Measurements from ENCODE around the gene RALGPS1. TPM values are rescaled to one million over a fixed set of nuclear protein-coding genes. Genes with fewer than 3 reads are reported as not detected.

The RALGPS1 gene
- total RNA-seq, 1 donor from 2014 or later = 30.7 TPM

- TF ChIP-seq CTCF (IDR thresholded peaks at IDR 0.05) (no peak), EZH2 (IDR thresholded peaks at IDR 0.05) (no peak), EZH2phosphoT487 (IDR thresholded peaks at IDR 0.05) (no peak)
- H4K20me1 ChIP-seq (ENCODE audit: low read depth) = no peaks in the 10 kb centered on the region
- H2AFZ ChIP-seq (replicated peaks) = no peak overlapping the region
- Mint-ChIP-seq H3K9me3 (no peaks in the 10 kb centered on the region), H3K4me3 (no peak overlapping the region), H3K27ac (no peak overlapping the region), H3K27me3 (ENCODE audit: insufficient read depth, low read depth) (no peaks in the 10 kb centered on the region), H3K4me1 (peaks cover 9% of the 10 kb centered on the region), H3K36me3 (no peaks in the 10 kb centered on the region)
- H3K4me3 ChIP-seq = no peak overlapping the region
- H3K9me3 ChIP-seq (ENCODE audit: low read depth) = no peaks in the 10 kb centered on the region
- no peak overlapping the region for H3K4me2 ChIP-seq
- H3F3A ChIP-seq (ENCODE audit: low read depth) = no peaks in the 10 kb centered on the region
- no peaks in the 10 kb centered on the region for H3K79me2 ChIP-seq (ENCODE audit: low read depth)
- H3K27ac ChIP-seq = no peak overlapping the region
- H3K4me1 ChIP-seq = peaks cover 5% of the 10 kb centered on the region
- DNase-seq (ENCODE audit: low spot score) = no peak
- no peaks in the 10 kb centered on the region for H3K36me3 ChIP-seq
- no peak overlapping the region for H3K9ac ChIP-seq
- no peaks in the 10 kb centered on the region for H3K27me3 ChIP-seq
These were observed 121.9 kb downstream of the RALGPS1 start for GRCh38 chr9:127036437-127036836.

- Histone ChIP-seq H3K36me3 (no peaks in the 10 kb centered on the region), H3K4me2 (no peak overlapping the region), H3K4me3 (no peak overlapping the region), H2AFZ (replicated peaks) (no peak overlapping the region), H3K4me1 (peaks cover 2% of the 10 kb centered on the region), H3K27ac (no peak overlapping the region), H3F3A (ENCODE audit: low read depth) (no peaks in the 10 kb centered on the region), H4K20me1 (ENCODE audit: low read depth) (no peaks in the 10 kb centered on the region), H3K9me3 (ENCODE audit: low read depth) (no peaks in the 10 kb centered on the region), H3K27me3 (no peaks in the 10 kb centered on the region), H3K79me2 (ENCODE audit: low read depth) (no peaks in the 10 kb centered on the region), H3K9ac (no peak overlapping the region)
- H3K4me1 Mint-ChIP-seq = peaks cover 3% of the 10 kb centered on the region
- no peak overlapping the region for H3K27ac Mint-ChIP-seq
- no peaks in the 10 kb centered on the region for H3K27me3 Mint-ChIP-seq (ENCODE audit: insufficient read depth, low read depth)
- H3K9me3 Mint-ChIP-seq = no peaks in the 10 kb centered on the region
- DNase-seq (ENCODE audit: low spot score) = no peak
- no peak overlapping the region for H3K4me3 Mint-ChIP-seq
- H3K36me3 Mint-ChIP-seq = no peaks in the 10 kb centered on the region
- TF ChIP-seq CTCF (IDR thresholded peaks at IDR 0.05) (no peak), EZH2phosphoT487 (IDR thresholded peaks at IDR 0.05) (no peak), EZH2 (IDR thresholded peaks at IDR 0.05) (no peak)
These were observed 123.9 kb downstream of the RALGPS1 start for GRCh38 chr9:127038531-127038930.

GRCh38 chr9:127039492-127039891 lies 124.9 kb downstream of the RALGPS1 start:
- Histone ChIP-seq H3K4me3 (no peak overlapping the region), H2AFZ (replicated peaks) (no peak overlapping the region), H3K79me2 (ENCODE audit: low read depth) (no peaks in the 10 kb centered on the region), H3F3A (ENCODE audit: low read depth) (no peaks in the 10 kb centered on the region), H3K4me2 (no peak overlapping the region), H3K4me1 (no peaks in the 10 kb centered on the region), H3K9me3 (ENCODE audit: low read depth) (no peaks in the 10 kb centered on the region), H3K9ac (no peak overlapping the region), H3K27ac (no peak overlapping the region), H3K27me3 (no peaks in the 10 kb centered on the region), H4K20me1 (ENCODE audit: low read depth) (no peaks in the 10 kb centered on the region), H3K36me3 (no peaks in the 10 kb centered on the region)
- Mint-ChIP-seq H3K4me3 (no peak overlapping the region), H3K36me3 (no peaks in the 10 kb centered on the region), H3K27ac (no peak overlapping the region), H3K4me1 (no peaks in the 10 kb centered on the region), H3K9me3 (no peaks in the 10 kb centered on the region), H3K27me3 (ENCODE audit: insufficient read depth, low read depth) (no peaks in the 10 kb centered on the region)
- no peak for DNase-seq (ENCODE audit: low spot score)
- TF ChIP-seq EZH2 (IDR thresholded peaks at IDR 0.05) (no peak), EZH2phosphoT487 (IDR thresholded peaks at IDR 0.05) (no peak), CTCF (IDR thresholded peaks at IDR 0.05) (no peak)
